GM18502 (cell line): ENCODE results near the gene HRH3.

Experiments
- ATAC-seq: cut with Tn5 transposase; IDR thresholded peaks from one replicate; pipeline ENCODE4 v1.9.1; 2021; ENCODE audit warnings: mild to moderate bottlenecking; ENCODE audit not compliant: unreplicated experiment, poor library complexity

The HRH3 gene

DNA sequence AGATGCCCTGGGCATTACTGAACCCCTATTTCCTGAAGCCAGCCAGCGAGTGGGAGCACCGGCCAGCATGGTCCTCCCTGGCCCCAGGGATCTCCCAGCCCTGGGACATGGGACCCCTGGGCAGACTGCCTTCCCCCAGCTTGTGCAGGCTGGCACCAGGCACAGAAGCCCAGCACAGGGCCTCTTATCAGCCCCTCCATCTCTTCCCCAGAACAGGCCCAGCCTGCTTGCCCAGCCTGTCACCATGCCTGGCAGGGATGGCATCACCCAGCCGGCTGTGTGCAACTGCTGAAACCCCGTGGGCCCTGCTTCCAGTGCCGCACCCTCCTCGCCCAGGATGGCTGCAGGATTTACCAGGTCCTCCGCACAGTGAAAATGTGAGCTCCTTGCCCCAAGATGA lies 12.1 kb upstream of the HRH3 start:
- no peak for ATAC-seq

DNA sequence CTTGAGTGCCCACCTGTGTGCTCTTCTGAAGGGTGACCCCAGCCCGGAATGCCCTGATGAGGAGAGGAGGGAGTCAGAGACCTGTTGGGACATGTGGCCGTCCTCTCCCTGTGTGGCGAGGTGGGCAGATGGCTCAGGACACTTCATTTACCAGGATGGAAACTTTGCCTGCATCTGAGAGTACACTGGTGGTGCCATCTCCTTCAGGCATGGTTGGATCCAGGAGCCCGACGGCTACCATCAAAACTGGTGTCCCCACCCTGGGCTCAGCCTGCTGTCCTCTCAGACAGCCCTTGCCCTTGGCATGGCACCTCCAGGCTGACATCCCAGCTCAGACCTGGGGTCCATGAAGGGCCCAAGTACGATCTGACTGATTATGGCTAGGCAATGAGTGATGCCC lies 11.2 kb upstream of the HRH3 start:
- no peak for ATAC-seq

DNA sequence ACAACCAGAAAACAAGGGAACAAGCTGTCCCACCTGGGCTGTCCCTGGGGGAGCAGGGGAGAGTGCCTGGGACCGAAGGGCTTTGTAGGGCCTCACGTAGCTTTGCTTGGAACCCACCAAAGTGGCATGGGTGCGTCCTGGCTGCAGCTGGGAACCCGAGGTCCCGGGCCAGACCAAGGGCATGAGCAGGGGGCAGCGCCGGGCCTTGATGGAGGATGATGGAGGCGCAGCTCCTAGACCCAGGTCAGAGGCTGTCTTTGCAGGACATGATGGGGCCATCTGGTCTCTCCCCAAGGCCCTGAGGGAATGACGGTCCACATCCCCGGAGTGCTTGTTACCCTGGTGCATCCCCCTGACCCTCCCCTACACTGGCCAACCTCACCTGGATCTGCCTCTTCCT lies 10.6 kb upstream of the HRH3 start:
- no peak for ATAC-seq

DNA sequence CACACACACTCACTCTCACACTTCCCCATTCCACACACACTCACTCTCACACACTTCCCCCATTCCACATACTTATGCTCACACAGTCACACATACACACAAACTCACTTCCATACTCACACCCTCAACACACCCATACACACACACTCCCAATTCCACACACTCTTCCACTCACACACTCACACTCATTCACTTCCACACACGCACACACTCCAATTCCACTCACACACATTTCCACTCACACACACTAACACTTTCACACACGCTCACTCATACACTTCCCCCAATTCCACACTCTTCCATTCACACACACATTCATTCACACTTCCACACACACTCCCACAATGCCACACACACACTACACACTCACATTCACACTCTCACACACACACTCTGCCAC lies 10.2 kb upstream of the HRH3 start:
- ATAC-seq: no peak

DNA sequence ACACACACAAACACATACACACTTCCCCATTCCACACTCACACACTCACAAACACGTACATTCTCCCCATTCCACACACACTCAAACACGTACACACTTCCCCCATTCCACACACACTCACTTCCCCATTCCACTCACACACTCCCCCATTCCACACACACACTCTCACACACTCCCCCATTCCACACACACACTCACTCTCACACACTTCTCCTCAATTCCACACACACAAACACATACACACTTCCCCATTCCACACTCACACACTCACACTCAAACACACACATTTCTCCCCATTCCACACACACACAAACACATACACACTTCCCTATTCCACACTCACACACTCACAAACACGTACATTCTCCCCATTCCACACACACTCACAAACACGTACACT lies 9.6 kb upstream of the HRH3 start:
- no peak for ATAC-seq

DNA sequence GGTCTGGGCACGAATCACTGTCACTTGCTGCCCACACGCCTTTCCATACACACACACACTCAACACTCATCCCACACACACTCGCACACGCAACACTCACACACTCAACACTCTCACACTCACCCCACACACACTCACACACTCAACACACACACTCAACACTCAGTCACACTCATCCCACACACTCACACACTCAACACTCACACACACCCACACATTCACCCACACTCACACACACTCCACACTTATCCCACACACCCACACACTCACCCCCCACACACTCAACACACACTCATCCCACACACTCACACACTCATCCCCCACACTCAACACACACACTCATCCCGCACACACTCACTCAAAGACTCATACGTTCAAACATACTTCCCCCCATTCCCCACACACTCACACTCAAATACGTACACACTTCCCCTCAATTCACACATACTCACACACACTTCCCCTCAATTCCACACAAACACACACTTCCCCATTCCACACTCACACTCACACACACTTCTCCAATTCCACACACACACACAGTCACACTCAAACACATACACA lies 9.0 kb upstream of the HRH3 start:
- no peak for ATAC-seq

DNA sequence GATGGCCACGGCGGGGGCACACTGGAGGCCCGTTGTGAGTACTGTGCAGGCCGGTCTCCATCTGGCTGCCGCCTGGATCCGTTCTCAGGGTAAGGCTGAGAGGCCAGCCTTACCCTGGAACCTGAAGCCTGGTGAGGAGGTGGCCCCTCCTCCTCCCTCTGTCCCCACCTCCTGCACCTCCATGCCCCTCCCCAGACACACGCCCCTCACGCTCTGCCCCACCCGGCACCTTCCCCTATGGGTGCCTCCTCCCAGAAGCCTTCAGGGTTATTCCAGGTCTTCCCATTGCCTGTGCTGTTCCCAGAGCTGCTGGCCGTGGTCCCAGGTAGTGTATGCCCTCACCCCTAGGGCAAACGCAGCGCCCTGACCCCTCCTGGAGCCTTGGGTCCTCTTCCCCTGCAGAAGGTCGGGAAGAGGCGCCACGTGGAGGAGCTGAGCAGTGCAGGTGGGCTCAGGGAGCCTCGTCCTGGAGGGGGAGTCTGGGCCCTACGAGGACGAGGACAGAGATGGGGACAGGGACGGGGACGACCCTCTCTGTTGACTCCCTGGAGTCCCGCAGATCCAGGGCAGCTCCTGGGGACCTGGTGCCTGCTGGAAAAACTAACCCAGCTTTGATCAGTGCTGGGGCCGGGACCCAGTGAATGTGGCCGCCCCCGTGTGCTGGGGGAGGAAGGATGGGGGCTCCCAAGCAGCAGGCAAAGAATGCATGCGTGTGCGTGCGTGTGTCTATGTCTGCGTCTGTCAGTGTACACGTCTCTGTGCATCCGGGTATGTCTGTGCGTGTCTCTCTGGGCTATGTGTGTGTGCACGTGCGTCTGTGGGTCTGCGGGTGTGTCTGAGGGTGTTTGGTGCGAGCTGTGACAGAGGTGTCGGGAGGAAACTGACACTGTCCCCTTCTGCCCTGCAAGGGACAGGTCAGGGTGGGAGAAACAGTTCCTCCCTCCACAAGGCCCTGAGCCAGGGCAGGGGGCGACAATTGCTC lies 8.2 kb upstream of the HRH3 start:
- ATAC-seq: no peak

DNA sequence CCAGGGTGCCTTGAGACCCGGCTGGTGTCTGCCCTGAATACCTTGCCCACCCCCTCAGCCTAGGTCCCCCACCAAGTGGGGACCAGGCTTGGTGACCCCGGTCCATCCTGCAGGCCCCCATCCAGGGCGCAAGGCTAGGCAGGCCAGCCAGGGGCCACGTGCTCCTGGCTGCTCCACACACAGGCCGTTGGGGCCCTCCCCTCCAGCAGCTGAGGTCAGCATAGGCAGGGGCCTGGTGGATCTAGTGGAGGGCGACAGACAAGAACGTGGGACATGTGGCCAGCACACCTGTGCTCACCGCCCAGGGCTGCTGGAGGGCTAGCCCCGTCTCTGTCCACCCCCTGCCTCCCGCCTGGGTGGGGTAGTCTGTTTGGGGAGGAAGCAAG lies 7.5 kb upstream of the HRH3 start:
- ATAC-seq: no peak

DNA sequence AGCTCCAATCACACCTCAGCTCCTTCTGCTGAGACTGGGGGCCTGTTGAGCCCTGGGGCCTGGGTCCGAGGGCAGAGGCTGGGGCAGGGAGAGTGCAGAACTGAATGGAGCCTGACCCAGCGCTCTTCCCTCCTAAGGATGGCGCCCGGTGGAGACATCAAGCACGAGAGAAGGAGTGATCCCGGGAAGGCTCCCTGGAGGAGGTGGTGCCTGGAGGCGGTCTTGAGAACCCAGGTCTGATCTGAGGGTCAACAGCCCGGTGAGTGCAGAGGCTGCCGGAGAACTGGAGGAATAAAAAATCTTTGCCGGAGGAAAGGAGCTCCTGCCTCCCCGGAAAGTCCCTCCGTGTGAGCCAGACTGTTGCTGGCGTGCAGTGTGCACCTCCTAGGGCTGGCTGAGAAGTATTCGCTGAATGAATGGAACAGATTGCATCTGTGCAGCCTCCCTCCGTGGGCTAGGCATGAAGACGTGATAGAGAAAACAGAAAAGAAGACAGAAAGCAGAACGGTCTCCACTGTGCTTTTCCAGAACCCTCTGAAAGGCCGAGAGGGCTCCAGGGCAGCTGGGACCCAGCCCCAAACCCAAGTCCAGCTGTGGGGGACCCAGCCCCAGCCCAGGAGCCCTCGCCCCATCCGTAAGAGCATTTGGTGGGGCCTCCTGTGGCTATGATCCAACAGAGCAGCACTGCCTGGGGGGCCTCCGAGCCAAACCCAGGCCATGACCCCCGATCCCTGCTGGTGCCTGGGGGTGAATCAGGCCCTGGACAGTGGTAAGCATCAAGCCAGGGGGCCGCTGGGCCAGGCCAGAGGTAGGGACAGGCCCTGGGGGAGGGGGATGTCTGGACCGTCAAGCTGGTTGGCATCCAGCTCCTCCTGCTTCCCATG lies 6.9 kb upstream of the HRH3 start:
- ATAC-seq: no peak

DNA sequence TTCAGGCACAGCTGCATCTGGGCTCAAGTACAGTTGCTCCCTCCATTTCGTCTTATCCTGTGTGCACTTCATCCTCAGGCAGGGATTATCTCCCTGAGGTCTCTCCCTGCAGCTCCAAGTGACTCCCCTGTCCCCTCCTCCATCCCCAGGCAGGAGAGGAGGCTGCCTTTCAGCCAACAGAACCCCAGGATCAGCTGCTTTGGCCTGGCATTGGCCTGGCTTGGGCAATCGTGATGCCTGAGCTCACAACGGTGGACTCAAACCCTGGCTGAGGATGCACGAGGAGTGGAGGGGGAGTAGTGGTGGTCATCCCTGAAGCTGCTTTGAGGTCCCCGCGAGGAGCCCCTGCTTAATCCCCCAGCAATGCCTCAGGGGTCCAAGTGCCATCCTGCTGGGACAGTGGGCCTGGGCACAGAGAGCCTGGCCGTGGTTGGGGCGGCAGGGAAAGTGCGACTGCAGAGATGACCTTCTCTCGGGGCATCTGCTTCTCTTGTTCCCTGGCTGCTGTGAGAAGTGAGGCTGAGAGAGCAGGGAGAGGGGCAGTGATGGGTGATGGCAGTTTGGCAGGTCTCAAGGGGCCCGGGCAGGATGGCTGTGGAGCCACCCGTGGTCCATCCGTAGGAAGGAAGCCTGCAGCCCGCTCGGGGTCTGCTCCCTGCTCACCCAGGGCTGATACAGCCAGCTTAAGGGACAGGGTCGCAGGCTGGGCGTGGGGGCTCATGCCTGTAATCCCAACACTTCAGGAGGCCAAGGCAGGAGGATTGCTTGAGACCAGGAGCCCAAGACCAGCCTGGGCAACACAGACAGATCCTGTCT lies 6.0 kb upstream of the HRH3 start:
- ATAC-seq: no peak

DNA sequence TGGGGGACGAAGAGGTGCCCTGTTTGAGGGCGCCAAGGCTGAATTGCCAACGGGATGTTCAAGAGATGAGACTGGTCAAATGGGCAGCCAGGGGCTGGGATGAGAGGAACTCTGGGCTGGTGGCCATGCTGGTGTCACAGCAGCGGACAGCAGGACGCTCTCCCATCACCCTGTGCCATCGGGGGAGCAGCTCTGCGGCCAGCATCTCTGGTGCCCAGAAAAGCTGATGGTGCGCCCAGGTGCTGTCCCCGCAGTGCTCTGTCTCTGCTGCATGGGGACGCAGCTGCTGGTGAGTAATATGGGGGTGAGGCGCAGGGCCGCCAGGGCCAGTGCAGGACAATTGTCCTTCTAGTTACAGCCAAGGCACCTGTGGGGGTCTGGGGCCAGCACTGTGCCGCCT lies 4.9 kb upstream of the HRH3 start:
- no peak for ATAC-seq

DNA sequence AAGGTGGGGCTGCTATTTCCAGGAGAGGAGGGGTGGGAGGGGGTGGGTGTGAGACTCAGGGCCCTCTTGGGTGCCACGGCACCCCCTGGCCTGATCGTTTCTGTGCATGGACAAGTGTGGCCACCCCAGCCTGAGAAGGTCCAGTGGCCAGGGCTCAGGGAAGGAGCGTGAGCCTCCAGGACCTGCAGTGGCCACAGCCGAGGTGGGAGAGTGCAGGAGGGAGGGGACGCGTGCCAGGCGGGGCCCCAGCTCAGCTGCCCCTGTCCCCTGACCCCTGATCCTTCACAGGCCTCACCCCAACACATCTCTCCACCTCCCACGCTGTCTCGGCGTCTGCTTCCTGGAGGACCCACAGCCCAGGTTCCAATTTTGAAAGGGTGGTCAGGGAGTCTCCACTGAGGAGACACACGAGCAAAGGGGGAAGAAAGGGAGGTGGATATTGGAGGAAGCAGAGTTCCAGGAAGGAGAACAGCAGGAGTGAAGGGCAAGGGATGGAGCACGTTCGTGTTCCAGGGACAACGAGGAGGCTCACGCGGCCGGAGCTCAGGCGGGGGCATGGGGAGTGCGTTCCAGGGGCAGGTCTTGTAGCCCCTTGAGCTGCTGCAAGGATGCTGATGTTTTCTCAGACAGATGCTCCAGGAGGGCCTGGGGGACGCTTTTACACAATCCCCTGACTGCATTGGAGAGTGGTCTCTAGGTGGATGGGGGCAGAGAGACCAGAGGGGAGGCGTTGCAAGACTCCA lies 4.2 kb upstream of the HRH3 start:
- no peak for ATAC-seq

DNA sequence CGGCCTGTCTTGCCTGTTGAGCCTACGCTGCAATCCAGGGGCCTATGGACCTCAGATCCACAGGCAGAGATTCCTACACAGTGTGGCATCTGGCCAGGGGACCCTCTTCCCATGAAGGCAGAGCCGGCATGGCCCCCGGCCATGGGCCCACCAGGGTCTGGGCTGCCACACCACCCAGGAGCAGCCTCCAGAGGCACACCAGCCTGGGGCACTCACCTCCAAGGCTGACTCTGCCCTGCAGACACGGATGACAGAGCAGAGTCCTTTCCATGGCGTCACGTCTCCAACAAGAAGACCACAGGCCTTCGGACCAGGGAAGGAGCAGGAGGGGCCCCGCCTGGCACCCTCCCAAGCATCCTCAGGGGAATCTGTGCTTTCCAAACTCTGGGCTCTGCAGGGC lies 3.5 kb upstream of the HRH3 start:
- no peak for ATAC-seq

DNA sequence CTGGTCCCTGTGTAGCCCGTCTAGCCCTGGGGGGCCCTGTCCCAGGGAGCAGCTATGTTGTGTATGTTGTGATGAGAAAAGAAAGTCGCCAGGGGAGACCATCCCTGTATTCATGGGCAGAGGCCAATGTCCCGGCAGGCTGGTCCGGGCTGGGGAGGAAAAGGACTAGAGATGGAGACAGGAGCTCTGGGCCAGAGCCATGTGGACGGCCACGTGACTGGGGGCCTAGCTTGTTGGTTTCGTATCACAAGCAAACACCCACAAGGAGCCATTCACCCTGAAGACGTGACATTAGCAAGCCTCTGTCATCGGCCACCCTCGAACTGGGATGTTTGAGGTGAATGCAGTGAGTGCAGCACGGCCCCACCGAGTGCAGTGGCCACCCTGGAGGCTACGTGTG lies 2.9 kb upstream of the HRH3 start:
- ATAC-seq: no peak

DNA sequence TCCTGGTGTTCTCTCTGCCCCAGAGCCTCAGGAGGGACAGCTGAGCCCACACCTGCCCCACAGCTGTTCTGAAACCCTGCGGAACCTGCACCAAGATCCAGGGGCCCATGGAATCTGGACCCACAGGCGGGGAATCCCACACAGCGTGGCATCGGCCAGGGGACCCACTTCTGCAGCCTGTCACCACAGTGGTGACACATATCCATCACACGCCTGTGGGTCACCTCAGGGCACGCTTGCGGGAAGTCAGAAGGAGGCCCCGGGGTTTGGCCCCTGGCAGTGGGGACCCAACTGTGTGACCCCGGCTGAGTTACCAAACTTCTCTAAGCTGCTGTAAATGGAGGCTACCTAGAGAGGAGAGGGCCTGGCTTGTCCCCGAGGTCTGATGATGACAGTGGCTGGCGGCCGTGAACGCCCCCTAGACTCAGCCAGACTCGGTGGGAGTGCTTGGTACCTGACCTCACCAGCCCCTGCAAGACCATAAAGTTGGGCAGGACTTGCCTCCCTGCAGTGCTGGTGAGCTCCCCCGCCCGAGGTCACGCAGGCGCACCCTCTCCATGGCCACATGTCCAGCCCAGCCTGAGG lies 2.3 kb upstream of the HRH3 start:
- ATAC-seq: no peak

DNA sequence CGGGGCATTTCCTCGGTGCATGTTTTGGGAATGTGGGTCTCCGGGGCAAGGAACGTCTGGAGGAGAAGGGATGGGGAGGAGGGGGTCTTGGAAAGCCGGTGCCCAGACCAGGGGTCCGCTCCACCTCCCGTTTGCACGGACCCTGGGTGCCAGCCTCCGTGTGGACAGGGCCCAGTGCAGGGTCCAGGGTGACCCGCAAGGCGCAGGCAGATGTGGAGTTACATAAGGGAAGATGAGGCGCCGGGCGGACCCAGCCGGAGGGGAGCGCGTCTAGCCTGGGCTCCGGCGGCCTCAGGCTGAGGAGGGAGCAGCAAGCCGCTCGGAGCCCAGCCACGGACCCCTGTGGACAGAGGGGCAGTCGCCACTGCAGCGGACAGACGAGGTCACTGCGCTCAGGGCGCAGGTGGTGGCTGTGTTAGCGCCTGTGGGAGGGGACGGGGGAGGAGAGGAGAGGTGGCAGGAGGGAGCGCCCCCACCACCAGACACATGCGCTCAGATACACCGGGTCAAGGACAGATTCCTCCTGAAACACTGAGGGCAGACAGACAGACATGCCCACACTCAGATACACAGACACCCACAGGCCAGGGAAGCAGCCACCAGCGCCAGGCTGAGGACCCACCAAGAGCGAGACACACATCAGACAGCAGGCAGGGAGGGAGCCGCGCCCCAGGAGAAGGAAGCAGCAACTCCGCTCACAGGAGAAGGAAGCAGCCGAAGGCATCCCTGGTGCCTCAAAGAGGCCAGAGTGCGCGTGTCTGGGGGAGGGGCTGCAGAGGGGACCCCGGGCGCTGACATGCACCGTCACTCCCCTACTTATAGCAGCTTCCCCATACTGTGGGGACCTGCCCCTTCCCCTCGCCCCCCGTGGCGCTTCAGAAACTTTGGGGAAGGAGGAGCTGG lies 839 bp upstream of the HRH3 start:
- no peak for ATAC-seq

DNA sequence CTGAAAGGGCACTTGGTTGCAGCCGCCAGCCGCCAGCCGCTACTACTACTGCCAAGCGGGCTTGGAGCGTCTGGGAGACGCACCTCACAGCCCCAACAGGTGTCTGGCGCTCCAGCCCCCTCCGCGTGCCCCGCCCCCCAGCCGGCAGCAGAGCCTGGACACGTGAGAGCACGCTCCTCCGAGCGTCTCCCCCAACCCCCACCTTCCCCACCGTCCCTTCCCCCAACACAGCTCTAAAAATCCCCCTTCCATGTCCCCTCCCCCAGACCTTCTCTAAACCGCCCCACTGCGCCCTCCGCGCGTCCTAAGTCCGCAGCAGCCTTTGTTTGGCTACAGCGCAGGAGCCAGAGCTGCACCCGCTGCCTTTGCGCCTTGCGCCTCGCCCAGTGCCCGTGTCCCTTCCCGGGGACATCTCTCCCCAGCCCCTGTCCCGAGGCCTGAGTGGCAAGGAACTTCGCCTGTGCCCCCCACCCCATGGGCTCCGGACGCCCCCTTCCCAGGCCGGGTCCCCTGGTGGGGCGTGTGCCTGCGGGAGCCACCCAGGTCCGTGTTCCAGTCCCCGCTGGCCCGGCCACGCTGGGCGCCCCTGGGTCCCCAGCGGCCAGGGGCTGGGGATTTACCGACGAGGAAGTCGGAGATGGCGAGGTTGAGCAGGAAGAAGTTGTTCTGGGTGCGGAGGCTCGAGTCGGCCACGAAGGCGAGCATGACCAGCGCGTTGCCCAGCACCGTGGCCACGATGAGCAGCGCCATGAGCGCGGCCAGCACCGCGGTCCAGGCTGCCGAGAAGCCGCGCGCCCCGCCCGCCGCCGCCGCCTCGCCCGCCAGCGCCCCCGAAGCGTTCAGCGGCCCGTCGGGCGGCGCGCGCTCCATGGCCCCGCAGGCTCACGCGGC lies 732 bp downstream of the HRH3 start:
- ATAC-seq: no peak
